Gastroesophageal sphincter (tissue), 4 donors: ENCODE results near the gene GAD1. TPM values are rescaled to one million over a fixed set of nuclear protein-coding genes. Genes with fewer than 3 reads are reported as not detected.
A peak's percentile ranks its signal among the peaks of the same experiment; 100 is the strongest.

Experiments used
- ATAC-seq: fragments of 150-250 bp; one replicate; pipeline ENCODE4 v1.9.1; 2016; ENCODE audit warnings: mild to moderate bottlenecking, moderate library complexity
- H3K27ac ChIP-seq, 4 donors: fragments of 200-600 bp; sonication (generic) in 3 of 4; 1 replicate in 3 of 4; 2 replicates in 1 of 4; pipeline ENCODE4 v1.5.1; 2016 to 2019
- H3K27me3 ChIP-seq: fragments of 200-600 bp; sonication (generic); one replicate; pipeline ENCODE4 v1.5.1; 2019
- H3K36me3 ChIP-seq, 2 donors: fragments of 200-600 bp; sonication (generic); one replicate each; pipeline ENCODE4 v1.5.1; 2019; ENCODE audit warnings: control low read depth in 1 of 2
- H3K4me1 ChIP-seq, 3 donors: fragments of 200-600 bp; sonication (generic); 1 replicate in 2 of 3; 2 replicates in 1 of 3; pipeline ENCODE4 v1.5.1; 2016 to 2019; ENCODE audit warnings: control low read depth in 2 of 3
- H3K4me3 ChIP-seq, 2 donors: fragments of 200-600 bp; sonication (generic); one replicate each; pipeline ENCODE4 v1.5.1; 2019; ENCODE audit warnings: mild to moderate bottlenecking in 1 of 2, moderate library complexity in 1 of 2
- H3K9me3 ChIP-seq, 3 donors: fragments of 200-600 bp; sonication (generic); one replicate each; pipeline ENCODE4 v1.5.1; 2017 to 2019; ENCODE audit warnings: control low read depth in 2 of 3
- CTCF ChIP-seq, 4 experiments: fragments of 200-600 bp in 2 of 4; fragments of 450-650 bp in 2 of 4; sonication (generic) in 1 of 4; IDR thresholded peaks; one replicate each; pipeline ENCODE4 v1.5.1; 2017 to 2019; ENCODE audit warnings: antibody characterized with exemption in 4 of 4, mild to moderate bottlenecking in 2 of 4, moderate library complexity in 2 of 4
- EP300 ChIP-seq: sonication (generic); formaldehyde crosslinking; IDR thresholded peaks from one replicate; pipeline ENCODE4 v1.6.1; 2017; ENCODE audit warnings: antibody characterized with exemption, mild to moderate bottlenecking
- POLR2A ChIP-seq, 2 donors: fragments of 450-650 bp; IDR thresholded peaks; one replicate each; pipeline ENCODE4 v1.6.1; 2017; ENCODE audit warnings: antibody characterized with exemption in 2 of 2, mild to moderate bottlenecking in 2 of 2, moderate library complexity in 1 of 2
- POLR2AphosphoS5 ChIP-seq: sonication (generic); formaldehyde crosslinking; IDR thresholded peaks from one replicate; pipeline ENCODE4 v1.6.1; 2017; ENCODE audit warnings: antibody characterized with exemption
- WGBS, 2 donors: methylation state at CpG; one replicate each; pipeline ENCODE4 v1.1.5; 2018; ENCODE audit warnings: low coverage in 1 of 2; 5-methylcytosine and 5-hydroxymethylcytosine counted together
- total RNA-seq, 4 donors: library from RNA; depleted of rRNA; stranded (reverse); fragments of >200 nt; gene quantifications; one replicate each; pipeline ENCODE4 v1.1.0, GENCODE V29; 2016

The GAD1 gene
- total RNA-seq, 4 donors from 2014 or later, result not detected

DNA sequence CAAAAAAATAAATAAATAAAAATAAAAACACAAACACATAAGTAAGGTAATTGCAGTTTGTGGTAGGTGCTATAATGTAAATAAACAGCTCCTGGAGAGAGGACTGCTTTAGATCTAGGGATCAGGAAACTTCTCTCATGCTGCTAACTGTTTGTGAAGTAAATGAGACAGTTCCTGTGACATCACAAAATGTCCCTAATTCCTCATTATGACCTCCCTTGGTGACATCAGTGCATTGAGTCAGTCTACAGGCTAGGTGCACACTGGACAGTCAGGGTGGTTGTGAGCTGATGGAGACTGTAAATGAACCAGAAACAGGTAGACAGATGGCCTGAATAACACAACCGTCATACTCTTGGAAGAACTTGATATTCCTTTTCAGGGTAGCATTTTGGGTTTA is 33.1 kb upstream of the GAD1 start:
- Histone ChIP-seq H3K4me1 (no peaks in the 10 kb centered on the region), H3K27me3 (no peaks in the 10 kb centered on the region), H3K36me3 (no peaks in the 10 kb centered on the region), H3K9me3 (no peaks in the 10 kb centered on the region), H3K4me3 (no peak overlapping the region), H3K27ac (no peak overlapping the region)
- TF ChIP-seq POLR2AphosphoS5, result no peak
- TF ChIP-seq POLR2A (IDR thresholded peaks at IDR 0.05), result no peak
- TF ChIP-seq CTCF (IDR thresholded peaks at IDR 0.05), result no peak
- TF ChIP-seq EP300, result no peak
- ATAC-seq, result no peak
- WGBS, 2 donors, result 100% methylated on average over 1 of the region's 1 CpG

DNA sequence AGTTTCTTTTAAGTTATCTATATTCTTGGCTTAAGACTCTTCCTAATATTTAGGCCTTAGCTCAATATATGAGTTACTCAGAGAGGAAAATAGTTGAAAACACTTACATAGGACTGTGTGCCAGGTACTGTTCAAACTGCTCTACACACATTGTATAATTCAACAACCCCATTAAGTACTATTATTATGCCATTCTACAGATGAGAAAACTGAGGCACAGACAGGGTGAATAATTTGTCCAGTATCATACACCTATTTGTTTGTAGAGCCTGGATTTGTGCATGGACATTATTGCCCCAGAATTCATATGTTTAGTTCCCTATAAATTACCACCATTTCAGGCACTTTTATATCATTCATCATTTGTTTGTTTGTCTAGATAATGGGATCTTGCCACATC is 17.7 kb upstream of the GAD1 start:
- H3K36me3 ChIP-seq, result no peaks in the 10 kb centered on the region
- peaks cover 9% of the 10 kb centered on the region for H3K27me3 ChIP-seq
- H3K27ac ChIP-seq, result no peak overlapping the region
- no peak for ATAC-seq
- no peak overlapping the region for H3K4me3 ChIP-seq
- H3K9me3 ChIP-seq, result no peaks in the 10 kb centered on the region
- TF ChIP-seq POLR2A (IDR thresholded peaks at IDR 0.05), result no peak
- TF ChIP-seq EP300, result no peak
- no peak for TF ChIP-seq CTCF (IDR thresholded peaks at IDR 0.05)
- TF ChIP-seq POLR2AphosphoS5, result no peak
- no peaks in the 10 kb centered on the region for H3K4me1 ChIP-seq

- ATAC-seq, result no peak
- no peak for TF ChIP-seq POLR2A (IDR thresholded peaks at IDR 0.05)
- TF ChIP-seq CTCF (IDR thresholded peaks at IDR 0.05), result no peak
- TF ChIP-seq POLR2AphosphoS5, result no peak
- no peak for TF ChIP-seq EP300
- 87 to 100% methylated on average over 2 of the region's 2 CpGs for WGBS, 2 donors
Measured at GRCh38 chr2:170806548-170806947, 10.1 kb upstream of the GAD1 start.

DNA sequence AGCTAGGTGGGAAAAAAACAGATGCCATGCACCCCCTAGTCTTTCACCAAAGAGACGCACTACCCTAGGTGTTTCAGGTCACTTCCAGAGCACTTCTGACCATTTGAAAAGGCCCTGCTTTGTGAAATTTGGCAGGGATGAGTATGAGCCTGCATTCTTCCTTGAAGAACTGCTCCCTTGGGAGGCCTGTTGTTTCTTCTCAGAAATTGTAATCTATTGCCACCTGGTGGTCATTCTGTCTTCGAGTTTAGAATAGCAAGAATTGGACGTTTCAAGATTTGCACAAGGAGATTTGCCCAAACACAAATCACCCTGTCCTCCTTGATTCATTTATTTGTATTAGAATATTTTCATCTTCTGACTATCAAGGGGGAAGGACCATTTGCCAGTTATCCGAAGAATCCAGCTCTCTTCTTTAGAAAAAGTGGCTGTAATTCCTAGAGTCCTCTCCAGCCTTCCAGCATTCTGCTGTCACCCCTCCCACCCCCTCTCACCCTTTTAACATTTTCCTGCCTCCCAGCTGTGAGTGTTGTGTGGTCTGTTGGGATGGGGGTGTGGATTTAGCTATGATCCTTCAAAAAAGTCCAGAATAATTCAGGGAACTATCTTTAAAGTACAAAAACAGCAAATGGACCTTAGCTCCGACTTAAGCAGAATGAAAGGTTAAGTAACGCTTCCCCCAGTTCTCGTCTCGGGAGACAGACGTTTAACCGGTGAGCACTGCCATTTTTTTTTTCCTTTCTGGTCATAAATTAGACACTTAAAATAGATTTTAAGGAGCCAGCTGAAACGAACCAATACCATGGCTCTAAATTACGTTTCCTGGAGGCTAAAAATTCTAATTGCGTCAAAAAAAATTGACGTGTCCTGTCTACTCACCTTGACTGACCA is 3.7 kb upstream of the GAD1 start:
- Histone ChIP-seq H3K36me3 (no peaks in the 10 kb centered on the region), H3K27me3 (peaks cover 70% of the 10 kb centered on the region), H3K4me1 (peaks cover 4 to 46% (median 26%) of the 10 kb centered on the region in 3 donors), H3K4me3 (no peak overlapping the region), H3K27ac (no peak overlapping the region), H3K9me3 (no peaks in the 10 kb centered on the region)
- WGBS, 2 donors, result 3 to 4% methylated on average over 11 to 14 of the region's 14 CpGs
- TF ChIP-seq POLR2AphosphoS5 (no peak), EP300 (no peak), POLR2A (IDR thresholded peaks at IDR 0.05) (no peak), CTCF (IDR thresholded peaks at IDR 0.05) (peak; percentile 56 to 83 (median 78))
- ATAC-seq, result peak; percentile 59

More at GRCh38 chr2:170806548-170806947, 10.1 kb upstream of the GAD1 start:
- no peaks in the 10 kb centered on the region for H3K9me3 ChIP-seq
- peaks cover 27% of the 10 kb centered on the region for H3K27me3 ChIP-seq
- no peaks in the 10 kb centered on the region for H3K4me1 ChIP-seq
- H3K27ac ChIP-seq, result no peak overlapping the region
- no peak overlapping the region for H3K4me3 ChIP-seq
- no peaks in the 10 kb centered on the region for H3K36me3 ChIP-seq
